ENCODE measurements around the gene LPP. TPM values are rescaled to one million over a fixed set of nuclear protein-coding genes. Genes with fewer than 3 reads are reported as not detected.

LPP gene
- total and polyA plus RNA-seq, 2 donors (not counting 1 experiment from before 2014, with no cell fraction given) = 7.6 to 81.7 TPM

DNA sequence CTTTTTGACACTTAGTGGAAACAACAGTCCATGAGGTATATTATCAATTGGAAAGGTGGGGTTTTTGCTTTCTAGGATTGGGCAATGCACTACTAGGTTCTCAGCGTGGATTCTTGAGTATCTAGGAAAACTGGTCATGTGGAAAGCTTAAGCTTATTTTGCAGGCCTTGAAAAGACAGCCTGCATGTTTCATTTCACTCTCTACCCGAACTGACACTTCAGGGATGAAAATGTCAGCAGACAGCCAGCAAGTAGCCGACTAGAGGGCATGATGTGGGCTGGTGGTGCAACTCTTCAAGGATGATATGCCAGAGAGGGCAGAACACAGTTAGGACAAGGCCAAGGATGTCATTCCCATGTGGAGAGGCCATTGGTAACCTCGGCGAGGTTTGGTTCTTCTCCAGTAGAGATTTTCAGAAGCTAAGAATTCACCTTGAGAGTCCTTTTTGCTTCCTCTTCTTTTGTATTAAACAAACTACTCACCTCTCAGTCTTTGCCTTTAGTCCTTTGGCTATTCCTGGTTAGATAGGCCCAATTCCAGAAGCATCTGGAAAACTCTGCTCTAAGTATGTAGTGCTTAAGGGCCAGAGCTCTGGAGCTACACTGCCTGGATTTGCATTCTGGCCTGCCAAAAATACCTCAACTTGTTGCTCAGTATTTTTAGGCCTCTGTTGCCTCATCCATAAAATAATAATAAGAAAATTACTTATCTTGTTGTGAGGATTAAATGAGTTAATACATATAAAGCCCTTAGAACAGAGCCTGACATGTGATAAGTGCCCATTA lies 17.9 kb downstream of the LPP start:
- 85% methylated on average over 4 of the region's 5 CpGs for WGBS (ENCODE audit: insufficient coverage)
- ATAC-seq (ENCODE audit: low read depth) (no peak), DNase-seq (no peak)
- Histone ChIP-seq H3K79me2 (ENCODE audit: control insufficient read depth, insufficient read depth, low read length) (peaks cover 56% of the 10 kb centered on the region), H3K27me3 (replicated peaks in 1 of 4; ENCODE audit: control extremely low read depth in 1 of 4, control insufficient read depth in 3 of 4, insufficient read depth in 4 of 4, low read length in 3 of 4) (no peaks in the 10 kb centered on the region), H2AFZ (ENCODE audit: insufficient read depth, low read depth, low read length, poor library complexity, severe bottlenecking) (no peak overlapping the region), H3K27ac (ENCODE audit: low read length in 2 of 2) (peak overlapping the region in 1 of 2 donors; percentile 41), H4K20me1 (ENCODE audit: control insufficient read depth, insufficient read depth, low read length, poor library complexity, severe bottlenecking) (peaks cover 4% of the 10 kb centered on the region), H3K4me2 (replicated peaks; ENCODE audit: low read depth, low read length, poor library complexity, severe bottlenecking) (no peak overlapping the region), H3K4me3 (ENCODE audit: control extremely low read depth in 1 of 5, extremely low read depth in 1 of 5, insufficient read depth in 1 of 5, low read depth in 2 of 5, low read length in 4 of 5) (no peak overlapping the region), H3K4me1 (ENCODE audit: control insufficient read depth in 2 of 2, insufficient read depth in 2 of 2, low read length in 2 of 2) (peaks cover 31% of the 10 kb centered on the region in 2 donors), H3K9ac (ENCODE audit: low read length) (no peak overlapping the region), H3K9me3 (ENCODE audit: control extremely low read depth in 1 of 3, control insufficient read depth in 2 of 3, insufficient read depth in 1 of 3, low read length in 2 of 3) (no peaks in the 10 kb centered on the region), H3K36me3 (replicated peaks in 1 of 2; ENCODE audit: control extremely low read depth in 1 of 2, control insufficient read depth in 1 of 2, extremely low read depth in 1 of 2, insufficient read depth in 2 of 2, low read length in 1 of 2) (no peaks in the 10 kb centered on the region)
- Mint-ChIP-seq H3K4me3 (no peak overlapping the region), H3K4me1 (peaks cover 47% of the 10 kb centered on the region), H3K27ac (peak overlapping the region; percentile 32), H3K9me3 (ENCODE audit: insufficient read depth) (no peaks in the 10 kb centered on the region), H3K27me3 (no peaks in the 10 kb centered on the region)
- intact Hi-C loops (cut with micrococcal nuclease) = loop anchor here (5.0 kb wide), 1 partner anchor 70 kb away; no protein-coding TSS in a partner anchor
- ChIA-PET CTCF (no interaction called here), POLR2A (no interaction called here)
- TF ChIP-seq EZH2 (IDR thresholded peaks at IDR 0.05; ENCODE audit: borderline replicate concordance, insufficient read depth, low read depth, low read length, poor library complexity, severe bottlenecking) (no peak), CTCF (IDR thresholded peaks at IDR 0.05) (no peak)
